Muscle of leg (tissue), 11 donors: ENCODE results near the gene ISOC2. TPM values are rescaled to one million over a fixed set of nuclear protein-coding genes. Genes with fewer than 3 reads are reported as not detected.

Experiments used
- DNase-seq: peaks from one replicate; pipeline ENCODE4 v3.0.0; 2013
- H3K27ac ChIP-seq: one replicate; pipeline ENCODE4 v1.5.1; 2013; ENCODE audit warnings: mild to moderate bottlenecking, low read length, control low read depth
- H3K27me3 ChIP-seq: one replicate; pipeline ENCODE4 v1.6.1; 2013; ENCODE audit warnings: low read length; ENCODE audit not compliant: control insufficient read depth, insufficient read depth
- H3K36me3 ChIP-seq: one replicate; pipeline ENCODE4 v1.6.1; 2013; ENCODE audit warnings: low read length; ENCODE audit not compliant: control insufficient read depth, insufficient read depth
- H3K4me1 ChIP-seq: one replicate; pipeline ENCODE4 v1.6.1; 2013; ENCODE audit warnings: low read length; ENCODE audit not compliant: control insufficient read depth, insufficient read depth
- H3K4me3 ChIP-seq: one replicate; pipeline ENCODE4 v1.5.1; 2013; ENCODE audit warnings: low read length, control low read depth
- H3K9me3 ChIP-seq: replicated peaks from 2 replicates; pipeline ENCODE4 v1.6.1; 2013; ENCODE audit warnings: low read depth, low read length; ENCODE audit not compliant: control insufficient read depth
- WGBS: methylation state at CpG from one replicate; pipeline ENCODE4 v1.1.5; 2013; ENCODE audit warnings: missing lambda C conversion rate; ENCODE audit not compliant: insufficient coverage; 5-methylcytosine and 5-hydroxymethylcytosine counted together
- polyA plus RNA-seq, 8 donors: library from polyadenylated mRNA; unstranded; fragments of 120-200 nt; gene quantifications; one replicate each; pipeline versions ENCODE4 v1.2.1 to v1.2.3, GENCODE V29; 2013; ENCODE audit warnings: inconsistent platforms in 1 of 8, low replicate concordance in 1 of 8; ENCODE audit not compliant: insufficient read length in 8 of 8, insufficient read depth in 1 of 8
- total RNA-seq: library from RNA; stranded (reverse); fragments of 120-200 nt; gene quantifications from one replicate; pipeline ENCODE4 v1.2.4, GENCODE V29; 2013

Gene ISOC2
- total and polyA plus RNA-seq, 9 donors, result 31.8 to 39.1 (median 35.3) TPM

- Histone ChIP-seq H3K4me3 (no peak overlapping the region), H3K36me3 (peaks cover 13% of the 10 kb centered on the region), H3K4me1 (peaks cover 23% of the 10 kb centered on the region), H3K27ac (peak overlapping the region; percentile 98), H3K27me3 (no peaks in the 10 kb centered on the region), H3K9me3 (no peaks in the 10 kb centered on the region)
- WGBS, result 68% methylated on average over 5 of the region's 8 CpGs
- no peak for DNase-seq
Observed at GRCh38 chr19:55459551-55459949, 1.9 kb downstream of the ISOC2 start.

- Histone ChIP-seq H3K4me1 (peaks cover 25% of the 10 kb centered on the region), H3K9me3 (no peaks in the 10 kb centered on the region), H3K27me3 (peaks cover 2% of the 10 kb centered on the region), H3K27ac (no peak overlapping the region), H3K4me3 (no peak overlapping the region), H3K36me3 (peaks cover 15% of the 10 kb centered on the region)
- WGBS, result 47% methylated on average over 6 of the region's 16 CpGs
- no peak for DNase-seq
Observed at GRCh38 chr19:55457683-55458457, 3.6 kb downstream of the ISOC2 start.

- Histone ChIP-seq H3K27ac (no peak overlapping the region), H3K36me3 (peaks cover 15% of the 10 kb centered on the region), H3K4me3 (no peak overlapping the region), H3K4me1 (peaks cover 33% of the 10 kb centered on the region), H3K27me3 (peaks cover 18% of the 10 kb centered on the region), H3K9me3 (no peaks in the 10 kb centered on the region)
- DNase-seq, result no peak
- 87% methylated on average over 14 of the region's 14 CpGs for WGBS
Observed at GRCh38 chr19:55456347-55456746, 5.1 kb downstream of the ISOC2 start.

GRCh38 chr19:55455576-55456235 is 5.7 kb downstream of the ISOC2 start:
- H3K36me3 ChIP-seq, result peaks cover 15% of the 10 kb centered on the region
- no peak overlapping the region for H3K4me3 ChIP-seq
- 94% methylated on average over 11 of the region's 11 CpGs for whole genome bisulfite sequencing
- DNase-seq, result no peak
- H3K27me3 ChIP-seq, result peaks cover 24% of the 10 kb centered on the region
- no peaks in the 10 kb centered on the region for H3K9me3 ChIP-seq
- H3K27ac ChIP-seq, result no peak overlapping the region
- H3K4me1 ChIP-seq, result peaks cover 26% of the 10 kb centered on the region

GRCh38 chr19:55454787-55455243 is 6.6 kb downstream of the ISOC2 start:
- Histone ChIP-seq H3K27me3 (peaks cover 31% of the 10 kb centered on the region), H3K36me3 (peaks cover 15% of the 10 kb centered on the region), H3K4me1 (peaks cover 21% of the 10 kb centered on the region), H3K27ac (no peak overlapping the region), H3K9me3 (no peaks in the 10 kb centered on the region), H3K4me3 (no peak overlapping the region)
- 66% methylated on average over 10 of the region's 14 CpGs for WGBS
- no peak for DNase-seq

GRCh38 chr19:55453511-55454260 is 7.8 kb downstream of the ISOC2 start:
- peaks cover 15% of the 10 kb centered on the region for H3K36me3 ChIP-seq
- DNase-seq, result no peak
- H3K4me3 ChIP-seq, result no peak overlapping the region
- no peaks in the 10 kb centered on the region for H3K9me3 ChIP-seq
- peaks cover 17% of the 10 kb centered on the region for H3K4me1 ChIP-seq
- WGBS, result 83% methylated on average over 11 of the region's 12 CpGs
- no peak overlapping the region for H3K27ac ChIP-seq
- peaks cover 41% of the 10 kb centered on the region for H3K27me3 ChIP-seq

GRCh38 chr19:55452749-55453346 is 8.6 kb downstream of the ISOC2 start:
- peak; percentile 94 for DNase-seq
- H3K4me1 ChIP-seq, result peaks cover 17% of the 10 kb centered on the region
- peaks cover 15% of the 10 kb centered on the region for H3K36me3 ChIP-seq
- H3K27me3 ChIP-seq, result peaks cover 45% of the 10 kb centered on the region
- H3K4me3 ChIP-seq, result no peak overlapping the region
- under 1% methylated on average over 20 of the region's 34 CpGs for WGBS
- H3K27ac ChIP-seq, result no peak overlapping the region
- no peaks in the 10 kb centered on the region for H3K9me3 ChIP-seq

- Histone ChIP-seq H3K27ac (no peak overlapping the region), H3K9me3 (no peaks in the 10 kb centered on the region), H3K4me1 (peaks cover 17% of the 10 kb centered on the region), H3K27me3 (peaks cover 52% of the 10 kb centered on the region), H3K4me3 (peak overlapping the region; percentile 15), H3K36me3 (peaks cover 15% of the 10 kb centered on the region)
- peak; percentile 54 for DNase-seq
- WGBS, result under 1% methylated on average over 40 of the region's 57 CpGs
Observed at GRCh38 chr19:55451965-55452748, 9.3 kb downstream of the ISOC2 start.

- Histone ChIP-seq H3K9me3 (no peaks in the 10 kb centered on the region), H3K4me1 (peaks cover 17% of the 10 kb centered on the region), H3K27ac (no peak overlapping the region), H3K27me3 (peaks cover 60% of the 10 kb centered on the region), H3K4me3 (no peak overlapping the region), H3K36me3 (peaks cover 14% of the 10 kb centered on the region)
- DNase-seq, result no peak
- 0% methylated on average over 67 of the region's 80 CpGs for WGBS
Observed at GRCh38 chr19:55451163-55451964, 10.1 kb downstream of the ISOC2 start.
